ENCODE data around the gene PRKG2.

The PRKG2 gene

DNA sequence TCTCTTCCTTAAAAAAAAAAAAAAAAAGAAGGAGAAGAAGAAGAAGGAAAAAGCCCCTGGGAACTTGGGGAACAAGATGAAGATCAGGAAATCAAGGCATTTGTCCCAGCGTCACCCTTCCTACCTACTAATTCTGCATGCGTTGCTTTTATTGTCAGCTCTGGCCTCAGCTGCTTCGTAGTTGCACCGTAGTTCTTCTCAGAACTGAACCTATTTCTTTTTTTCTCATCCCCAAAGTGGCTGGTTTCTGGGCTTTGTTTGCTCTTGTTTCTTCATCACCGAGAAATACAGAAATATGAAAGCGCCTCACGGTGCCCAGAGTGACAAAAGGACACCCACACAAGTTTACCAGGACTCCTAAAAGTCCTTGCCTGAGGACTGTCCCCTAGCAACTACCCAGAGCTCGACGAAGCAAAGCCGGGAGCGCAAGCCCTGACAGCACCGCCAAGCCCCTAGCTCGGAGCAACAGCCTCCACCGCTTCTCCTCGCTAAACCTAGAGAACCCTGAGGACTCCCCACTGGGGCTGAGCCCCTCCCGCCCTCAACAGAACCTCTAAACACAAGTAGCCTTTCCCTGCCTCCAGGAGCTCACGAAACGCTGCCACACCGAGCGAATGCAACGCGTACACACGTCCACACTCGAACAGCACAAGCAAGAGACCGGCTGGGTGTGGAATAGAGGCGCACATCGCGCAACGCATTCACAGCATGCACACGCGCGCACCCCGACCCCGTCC lies 710 bp downstream of the PRKG2 start:
- DNase-seq, result peak; percentile 52

DNA sequence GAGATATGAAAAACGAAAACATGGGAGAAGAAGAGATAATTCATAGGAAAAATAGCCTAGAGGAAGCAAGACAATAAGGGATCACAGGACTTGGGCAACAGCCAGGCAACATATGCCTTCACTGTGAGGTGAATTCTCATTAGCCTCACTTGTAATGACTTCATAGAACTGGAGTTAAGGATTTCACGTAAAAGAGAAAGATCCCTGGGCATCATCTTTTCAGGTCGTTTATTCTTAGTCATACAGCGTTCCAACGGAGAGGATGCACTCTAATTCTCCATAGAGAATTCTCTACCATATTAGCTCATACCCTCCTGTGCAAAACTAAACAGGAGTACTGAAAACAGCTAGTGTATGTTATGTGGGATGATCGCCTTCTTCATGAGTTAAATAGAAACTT lies 1.4 kb downstream of the PRKG2 start:
- no peak for DNase-seq

DNA sequence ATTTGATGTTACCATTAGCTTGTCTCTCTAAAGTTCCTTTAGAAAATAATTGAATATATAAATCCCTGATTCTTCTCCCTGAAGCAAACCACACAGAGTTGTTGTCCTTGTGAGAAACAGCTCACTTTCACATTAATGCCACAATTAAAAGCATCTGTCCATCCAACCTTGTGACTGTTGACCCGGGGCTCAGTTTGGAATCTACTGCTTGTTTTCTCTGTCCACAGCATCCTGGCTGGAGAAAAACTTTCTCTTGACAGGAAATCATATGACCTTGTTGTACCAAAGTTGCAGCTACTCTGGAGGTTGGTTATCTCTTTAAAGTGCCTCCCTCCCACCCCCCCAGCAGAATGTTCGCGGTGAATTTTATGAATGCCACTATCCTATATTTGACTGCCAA lies 3.1 kb downstream of the PRKG2 start:
- no peak for DNase-seq

DNA sequence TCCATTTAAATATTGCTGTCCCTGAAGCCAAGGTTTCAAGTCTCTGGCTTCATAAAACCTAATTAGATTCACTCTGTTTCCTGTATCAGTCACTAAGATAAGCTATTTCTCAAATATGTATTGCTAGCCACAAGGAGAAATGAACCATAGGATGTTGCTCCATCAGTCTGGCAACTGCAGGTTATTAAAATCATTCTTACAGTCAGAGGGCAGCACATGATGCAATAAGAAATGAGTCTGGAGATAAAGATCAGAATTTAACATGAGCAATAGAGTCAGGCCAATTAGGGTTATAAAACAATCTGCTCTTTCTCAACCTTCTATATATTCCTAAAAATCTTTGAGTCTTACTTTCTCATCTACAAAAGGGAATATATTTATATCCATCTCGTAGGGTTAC lies 7.2 kb downstream of the PRKG2 start:
- DNase-seq, result no peak

DNA sequence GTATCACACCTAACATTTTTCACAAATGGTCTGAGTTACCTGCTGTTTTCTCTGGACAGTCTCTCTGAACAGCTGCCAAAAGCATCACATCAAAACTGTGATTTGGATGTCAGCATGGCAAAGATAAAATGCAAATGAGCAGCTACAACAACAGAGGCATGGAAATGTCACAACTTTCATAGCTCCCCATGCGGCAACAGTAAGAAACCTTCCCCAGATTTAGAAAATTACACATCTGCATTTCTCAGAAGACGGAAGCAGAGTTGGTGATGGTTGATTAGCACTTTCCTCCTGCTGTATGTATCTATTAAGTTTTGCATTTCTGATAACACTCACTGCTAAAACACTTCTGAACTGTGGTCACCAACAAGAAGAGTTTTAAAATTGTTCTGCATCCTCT lies 9.7 kb downstream of the PRKG2 start:
- no peak for DNase-seq

DNA sequence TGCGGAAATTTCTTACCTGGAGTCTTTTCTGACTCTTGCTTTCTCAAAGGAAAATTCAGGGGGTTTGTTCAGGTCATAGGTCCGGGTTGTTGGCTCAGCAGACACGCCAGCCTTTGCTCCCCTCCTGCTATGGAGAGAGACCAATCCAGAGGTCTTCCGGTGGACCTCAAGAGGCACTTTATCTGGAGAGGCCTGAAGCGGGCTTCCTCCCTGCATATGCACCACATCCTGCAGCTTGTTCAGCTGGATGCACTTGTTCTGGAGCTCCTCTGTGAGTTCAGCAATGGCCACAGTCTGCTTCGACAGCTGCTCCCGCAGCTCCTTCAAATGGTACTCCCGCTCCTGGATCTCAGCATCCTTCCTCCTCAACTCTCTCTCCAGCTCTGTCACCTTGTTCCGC lies 10.5 kb downstream of the PRKG2 start:
- no peak for DNase-seq

DNA sequence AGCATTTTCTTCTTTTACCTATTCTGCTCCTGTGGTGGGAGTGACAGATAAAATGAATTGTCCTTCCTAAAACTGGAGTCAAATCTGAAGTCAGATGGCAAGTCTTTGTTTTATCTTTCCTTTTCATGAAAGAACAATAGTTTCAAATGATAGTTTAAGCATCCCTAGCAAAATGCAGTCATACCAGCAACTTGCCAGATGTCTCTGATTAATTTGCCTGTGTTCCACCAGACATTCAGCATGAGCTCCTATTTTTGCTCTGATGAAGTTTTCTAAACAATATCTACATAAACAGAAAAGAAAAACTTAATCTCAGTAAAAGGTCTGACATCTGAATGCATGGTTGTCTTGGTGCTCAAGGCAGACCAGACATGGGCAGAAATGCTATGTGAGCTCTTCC lies 15.2 kb downstream of the PRKG2 start:
- no peak for DNase-seq

DNA sequence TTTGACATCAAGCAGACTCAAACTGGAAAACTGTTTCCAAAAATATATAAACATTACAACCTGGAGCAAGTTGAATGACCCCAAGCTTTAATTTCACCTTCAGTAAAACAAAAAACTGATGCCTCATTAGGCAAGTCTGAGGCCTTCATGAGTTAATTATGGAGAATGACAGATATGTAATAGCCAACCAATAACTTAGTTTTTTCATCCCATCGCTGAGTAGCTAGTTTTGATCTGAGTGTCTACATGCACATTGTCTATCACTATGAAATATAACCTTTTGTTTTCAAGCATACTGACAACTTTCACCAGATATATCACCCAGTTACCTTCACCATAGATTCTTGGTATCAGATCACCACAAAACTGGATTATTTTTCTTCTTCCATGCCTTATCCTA lies 16.4 kb downstream of the PRKG2 start:
- DNase-seq, result no peak

DNA sequence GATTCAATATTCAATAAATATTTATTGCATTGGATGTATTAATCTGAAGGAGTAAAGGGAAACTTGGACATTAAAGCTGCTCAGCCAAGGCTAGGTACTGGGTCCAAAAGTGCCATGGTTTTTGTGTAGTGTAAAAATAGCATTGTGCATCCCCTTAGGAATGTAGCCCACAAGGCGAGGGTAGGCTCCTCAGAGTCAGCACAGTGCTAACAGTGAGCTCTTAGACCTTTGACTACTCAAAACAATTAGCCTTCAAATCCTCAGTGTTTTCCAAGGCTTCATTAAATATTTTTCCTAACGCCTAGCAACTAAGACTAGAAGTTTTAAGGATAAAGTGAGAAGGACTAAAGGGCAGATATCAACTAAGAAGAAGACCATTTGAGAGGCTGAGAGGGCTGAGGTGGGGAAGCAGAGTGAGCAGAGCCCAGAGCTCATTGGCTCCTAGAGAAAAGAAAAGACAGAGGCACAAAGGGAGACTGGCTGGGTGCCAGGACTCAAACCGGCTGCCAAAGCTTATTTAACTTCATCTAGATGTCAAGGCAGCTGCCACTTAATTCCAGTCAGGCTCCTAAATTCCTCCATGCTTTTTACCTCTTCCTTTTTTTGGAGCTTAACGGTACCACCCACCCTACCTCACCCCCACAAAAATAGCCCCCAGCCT lies 17.0 kb downstream of the PRKG2 start:
- no peak for DNase-seq

DNA sequence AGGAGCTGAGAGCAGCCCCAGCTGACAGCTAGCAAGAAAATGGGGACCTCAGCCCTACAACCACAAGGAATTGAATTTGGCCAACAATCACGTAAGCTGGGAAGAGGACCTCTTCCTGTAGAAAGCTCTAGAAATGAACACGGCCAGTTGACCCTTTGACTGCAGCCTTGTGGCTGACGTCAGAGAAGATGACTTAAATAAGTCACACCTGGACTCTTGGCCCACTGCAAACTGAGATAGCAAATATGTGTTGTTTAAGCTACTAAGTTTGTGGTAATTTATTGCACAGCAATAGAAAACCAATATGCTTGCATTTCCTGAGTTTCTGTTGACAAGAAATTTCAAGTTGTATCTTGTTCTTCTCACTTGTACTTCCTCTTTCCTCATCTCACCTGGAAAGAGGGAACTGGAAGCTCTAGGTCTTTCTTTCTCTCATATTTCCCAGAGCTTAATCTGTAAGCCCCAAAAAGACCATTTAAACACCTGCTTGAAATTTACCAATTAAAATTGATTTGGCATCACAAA lies 18.8 kb downstream of the PRKG2 start:
- no peak for DNase-seq

DNA sequence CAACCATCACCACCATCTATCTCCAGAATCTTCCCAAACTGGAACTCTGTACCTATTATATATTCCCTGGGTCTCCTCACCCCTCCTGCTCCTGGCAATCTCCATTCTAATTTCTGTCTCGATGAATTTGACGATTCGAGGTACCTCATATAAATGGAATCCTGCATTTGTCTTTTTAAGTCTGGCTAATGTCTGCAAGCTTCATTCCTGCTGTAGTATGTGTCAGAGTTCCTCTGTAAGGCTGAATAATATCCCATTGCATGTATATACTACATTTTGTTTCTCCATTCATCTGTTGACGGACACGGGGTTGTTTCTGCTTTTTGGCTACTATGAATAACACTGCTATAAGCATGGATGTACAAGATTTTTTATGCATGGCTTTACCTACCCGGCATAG lies 19.5 kb downstream of the PRKG2 start:
- no peak for DNase-seq

DNA sequence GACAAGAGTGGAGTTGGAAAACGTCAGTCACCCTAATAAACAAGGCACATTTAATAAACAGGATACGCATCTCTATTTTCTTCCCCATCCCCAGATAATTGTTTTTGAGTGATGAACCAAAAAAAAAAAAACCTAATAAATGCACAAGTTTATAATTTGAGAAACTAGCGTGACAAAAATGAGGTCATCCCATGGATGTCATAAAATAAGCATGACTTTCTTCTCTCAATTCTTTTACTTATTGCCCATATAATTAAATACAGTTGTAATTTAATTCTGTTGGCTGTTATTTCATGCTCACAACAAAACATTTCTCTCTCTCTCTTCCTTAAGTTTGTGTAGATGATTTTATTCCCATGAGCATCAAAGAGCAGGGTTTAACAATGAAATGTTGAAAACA lies 20.7 kb downstream of the PRKG2 start:
- DNase-seq, result no peak

DNA sequence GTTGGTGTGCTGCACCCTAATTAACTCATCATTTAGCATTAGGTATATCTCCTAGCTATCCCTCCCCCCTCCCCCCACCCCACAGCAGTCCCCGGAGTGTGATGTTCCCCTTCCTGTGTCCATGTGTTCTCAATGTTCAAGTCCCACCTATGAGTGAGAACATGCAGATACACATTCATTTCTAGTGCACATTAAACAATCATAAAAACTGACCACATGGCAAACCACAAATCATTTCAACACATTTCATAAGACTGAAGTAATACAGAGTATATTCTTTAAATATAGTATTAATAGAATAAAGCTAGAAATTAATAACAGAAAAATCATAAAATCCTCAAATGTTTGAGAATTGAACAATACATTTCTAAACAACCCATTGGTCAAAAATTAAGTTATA lies 34.1 kb downstream of the PRKG2 start:
- no peak for DNase-seq

DNA sequence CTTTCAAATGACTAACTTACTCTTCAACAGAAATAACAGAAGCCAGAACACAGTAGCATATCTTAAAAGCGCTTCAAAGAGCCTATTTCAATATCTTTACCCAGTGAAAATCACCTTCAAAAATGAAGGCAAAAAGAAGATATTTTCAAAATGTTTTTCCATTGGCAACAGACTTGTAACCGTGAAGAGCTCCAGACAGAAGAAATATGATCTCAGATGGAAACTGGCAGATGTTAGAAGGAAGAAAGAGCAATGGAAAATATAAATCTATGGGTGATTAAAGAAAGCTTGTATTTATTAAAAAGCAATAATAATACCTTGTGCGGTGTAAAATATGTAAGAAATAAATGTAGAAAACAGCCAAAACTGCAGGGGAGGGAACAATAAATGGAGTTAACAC lies 35.7 kb downstream of the PRKG2 start:
- DNase-seq, result no peak

DNA sequence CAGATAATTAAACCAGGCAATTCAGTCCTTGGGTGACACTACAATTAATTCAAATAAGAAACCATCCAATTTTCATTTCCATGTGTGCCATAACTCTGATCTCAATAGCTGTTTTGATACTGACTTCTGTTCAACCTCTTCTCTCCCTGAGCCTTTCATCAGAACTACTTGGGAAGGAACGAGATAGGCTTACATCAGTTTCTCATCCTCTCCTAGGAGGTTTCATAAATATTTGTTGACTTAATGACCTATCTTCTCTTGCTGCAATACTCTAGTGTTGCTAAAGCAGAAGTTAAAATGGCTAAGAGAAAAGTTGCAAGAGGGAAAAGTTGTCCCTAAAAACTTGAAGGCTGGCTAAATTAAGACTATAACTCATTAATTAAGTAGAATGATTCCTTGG lies 41.8 kb downstream of the PRKG2 start:
- DNase-seq, result no peak

DNA sequence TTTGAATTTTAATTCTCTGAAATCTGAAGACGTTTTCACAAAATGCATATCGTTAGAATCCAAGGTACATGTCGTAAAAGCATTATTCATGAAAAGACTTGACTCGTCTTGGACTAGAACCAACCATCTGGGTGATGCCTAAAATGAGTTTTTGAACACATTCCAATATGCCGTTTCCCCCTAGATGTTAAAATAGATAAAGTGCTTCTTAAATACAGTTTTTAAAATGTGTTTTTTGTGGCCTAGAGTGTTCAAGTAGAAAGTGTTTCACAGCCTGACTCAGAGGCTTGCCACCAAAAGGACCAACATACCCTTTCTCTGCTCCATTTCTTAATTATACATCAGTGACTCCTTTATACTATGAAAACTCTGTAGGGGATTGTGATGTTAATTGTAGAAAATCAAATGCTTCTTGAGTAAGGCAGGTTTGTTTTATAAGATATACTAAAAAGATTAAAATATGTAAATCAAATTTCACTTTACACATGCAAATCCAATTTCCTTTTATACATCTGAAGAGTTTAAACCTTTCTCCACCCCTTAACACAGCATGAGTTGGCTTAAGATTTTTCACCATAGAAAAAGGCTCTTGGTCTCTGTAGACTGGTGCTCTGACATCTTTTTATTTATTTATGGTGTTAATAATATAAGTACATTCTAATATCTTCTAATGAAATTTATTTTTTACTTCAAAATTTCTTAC lies 48.4 kb downstream of the PRKG2 start:
- DNase-seq, result no peak

DNA sequence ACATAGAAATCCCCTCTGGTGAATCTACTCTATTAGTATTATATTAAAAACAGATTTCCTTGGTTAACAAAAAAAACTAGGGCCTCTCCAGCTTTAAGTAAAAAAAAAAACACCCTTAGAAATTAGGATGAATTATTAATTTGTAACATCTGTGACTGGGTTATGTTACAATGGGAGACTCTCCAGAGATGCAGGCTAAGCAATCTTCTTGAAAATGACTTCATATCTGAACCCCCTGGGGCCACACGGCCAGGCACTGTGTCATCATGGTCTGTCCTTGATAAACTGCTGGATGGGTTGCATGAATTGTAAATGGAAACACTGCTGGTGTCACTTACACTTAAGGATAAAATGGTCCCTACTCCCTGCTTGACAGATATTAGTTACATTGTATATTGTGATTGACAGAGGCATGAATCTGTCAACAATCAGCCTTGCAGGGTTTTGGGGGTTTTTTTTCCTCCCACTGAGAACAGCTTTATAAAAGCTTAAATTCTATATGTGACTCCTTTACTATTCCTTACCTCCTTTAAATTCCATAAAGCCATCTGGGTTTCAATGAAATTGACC lies 49.1 kb downstream of the PRKG2 start:
- no peak for DNase-seq

DNA sequence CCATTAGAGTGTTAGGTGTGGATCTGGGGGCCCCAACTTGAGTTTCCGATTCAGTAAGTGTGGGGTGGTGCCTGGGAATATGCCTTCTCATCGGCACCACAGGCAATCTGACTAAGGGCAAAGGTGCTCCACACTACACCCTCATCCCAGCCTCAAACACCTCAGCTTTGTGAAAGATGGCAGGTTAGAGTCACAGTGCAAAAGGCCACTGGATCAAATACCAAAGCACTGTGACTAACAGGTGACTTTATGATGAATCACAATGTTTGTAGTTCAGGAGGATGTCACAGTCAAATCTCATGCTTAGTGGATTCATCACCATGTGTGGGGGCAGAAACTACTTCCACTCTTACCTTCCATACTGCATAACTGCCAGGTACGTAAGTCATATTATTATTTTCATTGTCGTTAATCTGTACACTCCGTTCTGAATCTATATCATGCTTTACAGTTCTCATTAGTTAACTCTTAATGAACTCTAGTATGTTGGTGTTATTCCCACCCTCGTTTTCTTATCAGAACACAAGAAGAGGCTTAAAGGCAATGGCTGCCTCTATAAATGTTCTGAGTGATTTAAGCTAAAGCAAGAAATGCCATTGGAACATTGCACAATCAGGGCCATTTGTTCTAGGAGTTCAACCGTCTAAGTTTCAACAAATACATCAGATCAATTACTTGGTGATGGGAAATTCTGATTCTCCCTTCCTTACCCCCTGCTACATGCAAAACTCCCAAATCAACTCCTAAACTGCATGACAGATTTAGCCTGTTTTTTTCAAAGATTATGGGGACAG lies 50.2 kb downstream of the PRKG2 start:
- DNase-seq, result peak; percentile 50

DNA sequence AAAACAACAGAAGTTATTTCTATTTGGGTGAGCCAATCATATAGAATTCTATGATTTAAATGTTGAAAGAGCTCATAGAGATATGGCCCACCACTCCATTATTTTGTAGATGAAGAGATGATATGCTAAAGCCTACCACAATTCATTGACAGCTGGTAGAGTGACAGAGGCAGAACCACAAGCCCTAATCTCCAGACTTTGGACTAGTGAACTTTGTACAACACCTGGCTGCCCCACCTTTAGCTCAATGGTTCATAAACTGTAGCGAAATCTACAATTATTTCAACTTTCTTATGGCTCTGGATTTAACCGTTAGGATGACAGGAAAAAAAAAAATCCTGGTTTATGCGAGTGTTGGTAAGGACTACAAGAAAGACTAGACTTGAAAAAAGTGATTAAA lies 50.9 kb downstream of the PRKG2 start:
- no peak for DNase-seq

DNA sequence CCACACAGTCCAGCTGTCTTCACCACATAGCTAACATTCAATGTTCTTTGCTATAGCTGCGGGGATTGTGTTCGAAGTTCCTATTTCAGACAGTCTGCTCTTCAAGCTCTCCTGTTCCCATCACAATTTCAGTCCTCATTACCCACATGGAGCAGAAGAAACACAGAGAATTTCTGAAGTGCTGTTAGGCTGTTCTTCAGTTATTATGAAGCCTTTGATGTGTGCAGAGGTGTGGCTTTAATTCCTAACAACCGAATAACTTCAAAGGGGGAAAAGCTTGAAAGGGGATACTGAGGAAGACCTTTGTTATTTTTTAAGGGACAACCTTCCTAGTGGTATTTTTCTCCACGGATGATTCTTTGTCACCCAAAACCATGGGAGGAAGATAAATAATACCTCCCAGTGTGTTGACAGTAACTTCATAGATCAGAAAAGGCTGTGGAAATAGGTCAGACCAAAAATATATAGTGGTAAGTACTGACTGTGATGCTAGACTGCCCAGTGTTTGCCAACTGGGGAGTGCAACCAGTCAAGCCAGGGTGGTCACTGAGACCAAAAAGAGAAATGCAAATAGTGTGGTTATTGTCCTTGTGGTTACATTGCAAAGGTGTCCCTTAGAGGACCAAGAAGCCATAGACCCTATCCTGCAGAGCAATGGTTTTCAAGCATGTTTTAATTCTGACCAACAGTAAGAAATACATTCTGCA lies 52.1 kb downstream of the PRKG2 start:
- no peak for DNase-seq

DNA sequence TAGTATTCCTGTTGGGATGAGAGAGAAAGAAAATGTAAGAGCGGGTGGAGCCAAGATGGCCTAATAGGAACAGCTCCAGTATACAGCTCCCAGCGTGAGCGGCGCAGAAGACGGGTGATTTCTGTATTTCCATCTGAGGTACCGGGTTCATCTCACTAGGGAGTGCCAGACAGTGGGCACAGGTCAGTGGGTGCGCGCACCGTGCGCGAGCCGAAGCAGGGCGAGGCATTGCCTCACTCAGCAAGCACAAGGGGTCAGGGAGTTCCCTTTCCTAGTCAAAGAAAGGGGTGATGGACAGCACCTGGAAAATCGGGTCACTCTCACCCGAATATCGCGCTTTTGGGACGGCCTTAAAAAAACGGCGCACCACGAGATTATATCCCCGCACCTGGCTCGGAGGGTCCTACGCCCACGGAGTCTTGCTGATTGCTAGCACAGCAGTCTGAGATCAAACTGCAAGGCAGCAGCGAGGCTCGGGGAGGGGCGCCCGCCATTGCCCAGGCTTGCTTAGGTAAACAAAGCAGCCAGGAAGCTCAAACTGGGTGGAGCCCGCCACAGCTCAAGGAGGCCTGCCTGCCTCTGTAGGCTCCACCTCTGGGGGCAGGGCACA lies 61.2 kb downstream of the PRKG2 start:
- peak; percentile 52 for DNase-seq

Data from activated CD8-positive, alpha-beta memory T cell treated with anti-CD3 and anti-CD28 coated beads, Interleukin-2, amount 50 U/mL, for 48 hours (primary cell).